ENCODE results near the gene MACC1. TPM values are rescaled to one million over a fixed set of nuclear protein-coding genes. Genes with fewer than 3 reads are reported as not detected.

Gene MACC1, protein sequence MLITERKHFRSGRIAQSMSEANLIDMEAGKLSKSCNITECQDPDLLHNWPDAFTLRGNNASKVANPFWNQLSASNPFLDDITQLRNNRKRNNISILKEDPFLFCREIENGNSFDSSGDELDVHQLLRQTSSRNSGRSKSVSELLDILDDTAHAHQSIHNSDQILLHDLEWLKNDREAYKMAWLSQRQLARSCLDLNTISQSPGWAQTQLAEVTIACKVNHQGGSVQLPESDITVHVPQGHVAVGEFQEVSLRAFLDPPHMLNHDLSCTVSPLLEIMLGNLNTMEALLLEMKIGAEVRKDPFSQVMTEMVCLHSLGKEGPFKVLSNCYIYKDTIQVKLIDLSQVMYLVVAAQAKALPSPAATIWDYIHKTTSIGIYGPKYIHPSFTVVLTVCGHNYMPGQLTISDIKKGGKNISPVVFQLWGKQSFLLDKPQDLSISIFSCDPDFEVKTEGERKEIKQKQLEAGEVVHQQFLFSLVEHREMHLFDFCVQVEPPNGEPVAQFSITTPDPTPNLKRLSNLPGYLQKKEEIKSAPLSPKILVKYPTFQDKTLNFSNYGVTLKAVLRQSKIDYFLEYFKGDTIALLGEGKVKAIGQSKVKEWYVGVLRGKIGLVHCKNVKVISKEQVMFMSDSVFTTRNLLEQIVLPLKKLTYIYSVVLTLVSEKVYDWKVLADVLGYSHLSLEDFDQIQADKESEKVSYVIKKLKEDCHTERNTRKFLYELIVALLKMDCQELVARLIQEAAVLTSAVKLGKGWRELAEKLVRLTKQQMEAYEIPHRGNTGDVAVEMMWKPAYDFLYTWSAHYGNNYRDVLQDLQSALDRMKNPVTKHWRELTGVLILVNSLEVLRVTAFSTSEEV
- 0.16 TPM for total RNA-seq

DNA sequence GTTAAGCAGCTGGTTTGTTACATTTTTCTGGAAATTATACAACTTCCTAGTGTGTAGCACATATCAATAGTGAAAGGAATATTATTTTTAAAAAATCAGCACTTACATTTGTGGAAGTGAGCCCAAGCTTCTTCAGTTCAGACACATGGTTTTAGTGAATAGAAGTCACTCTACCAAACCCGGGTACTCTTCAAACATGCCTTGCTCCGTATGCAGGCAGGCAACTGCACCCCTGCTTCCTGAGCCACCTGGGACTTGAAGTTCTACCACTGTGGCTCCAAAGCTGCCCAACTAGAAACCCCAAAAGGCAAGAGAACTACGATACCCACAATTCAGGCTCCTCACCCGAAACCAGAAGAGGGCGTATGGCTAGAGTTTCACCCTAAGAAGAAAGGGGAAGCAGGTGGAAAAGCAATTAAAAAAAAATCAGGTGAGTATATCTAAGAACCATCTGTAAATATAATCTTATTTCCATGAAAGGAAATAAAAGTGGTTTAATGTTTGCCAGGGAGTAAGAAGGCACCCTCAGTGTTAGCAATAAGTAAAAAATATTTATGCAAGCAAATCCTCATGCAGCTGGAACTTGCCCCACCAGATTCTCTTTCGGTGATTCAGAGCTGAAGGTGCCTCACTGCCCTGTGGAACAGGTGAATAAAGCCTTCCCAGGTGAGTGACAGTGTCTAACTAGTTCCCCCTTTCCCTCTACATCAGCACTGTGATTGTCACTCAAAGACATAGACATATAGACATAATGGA lies at the start of gene MACC1:
Gene MACC1 (minus strand): TSS at position 192 of the 756 bp plus-strand sequence. CDS start 55,522 bp downstream, outside the sequence.
- no peak for DNase-seq

DNA sequence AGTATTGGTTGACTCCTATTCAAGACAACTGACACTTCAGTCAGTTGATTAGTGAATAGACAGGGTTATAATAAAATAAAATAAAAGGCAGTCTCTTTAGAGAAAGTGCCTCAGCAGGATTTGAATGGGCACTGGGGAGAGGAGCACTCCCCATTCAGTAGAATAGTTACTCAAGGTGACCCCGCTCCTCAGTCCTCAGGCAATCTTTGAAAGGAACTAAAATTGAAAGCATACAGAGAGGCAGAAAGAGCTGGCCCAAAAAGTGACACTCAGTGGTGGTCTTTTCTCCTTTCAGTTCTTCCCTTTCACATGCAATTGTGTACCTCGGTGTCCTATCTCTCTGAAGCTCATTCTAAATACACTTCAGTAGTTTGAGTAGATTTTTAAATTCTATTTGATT lies 47.4 kb upstream of the MACC1 start:
- DNase-seq = no peak

- no peak for DNase-seq
These were observed 43.0 kb upstream of the MACC1 start for GRCh38 chr7:20260223-20260622.

- no peak for DNase-seq
These were observed 40.0 kb upstream of the MACC1 start for GRCh38 chr7:20257212-20257611.

DNA sequence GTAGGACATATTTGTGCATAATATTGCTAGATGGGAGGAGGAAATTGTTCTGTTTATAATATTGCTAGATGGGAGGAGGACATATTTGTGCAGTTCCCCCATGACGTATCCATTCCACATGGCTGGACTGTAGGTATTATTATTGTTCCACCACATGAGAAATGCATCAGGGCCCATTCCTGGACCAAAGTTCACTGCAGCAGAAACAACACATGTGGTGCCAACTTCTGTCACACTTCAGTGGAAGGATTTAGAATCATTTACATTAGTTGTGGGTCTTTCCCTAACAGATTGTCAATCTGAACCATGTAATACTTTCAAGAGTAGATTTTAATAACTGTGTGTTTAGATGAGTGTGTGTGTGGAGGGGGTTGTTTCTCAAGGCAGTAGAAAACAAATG lies 32.7 kb upstream of the MACC1 start:
- no peak for DNase-seq

GRCh38 chr7:20249376-20249775 lies 32.2 kb upstream of the MACC1 start:
- DNase-seq = no peak

DNA sequence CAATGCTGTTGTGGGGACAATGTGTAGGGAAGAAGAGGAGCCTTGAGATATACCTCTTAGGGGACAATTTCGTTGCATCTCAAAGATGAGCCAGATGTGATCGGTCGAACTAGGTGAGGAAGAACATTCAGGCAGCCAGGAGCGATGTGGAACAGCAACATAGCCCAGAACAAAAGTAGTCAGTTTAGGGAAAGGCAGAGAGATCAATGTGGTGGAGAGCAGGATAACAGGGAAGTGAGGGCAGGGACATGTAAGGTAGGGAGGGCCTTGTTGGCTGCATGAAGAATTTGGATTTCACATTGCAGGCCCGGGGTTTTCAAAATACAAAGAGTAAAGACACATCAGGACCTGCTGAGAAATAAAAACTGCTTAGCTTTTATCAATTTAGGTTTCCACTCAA lies 29.1 kb upstream of the MACC1 start:
- no peak for DNase-seq

DNA sequence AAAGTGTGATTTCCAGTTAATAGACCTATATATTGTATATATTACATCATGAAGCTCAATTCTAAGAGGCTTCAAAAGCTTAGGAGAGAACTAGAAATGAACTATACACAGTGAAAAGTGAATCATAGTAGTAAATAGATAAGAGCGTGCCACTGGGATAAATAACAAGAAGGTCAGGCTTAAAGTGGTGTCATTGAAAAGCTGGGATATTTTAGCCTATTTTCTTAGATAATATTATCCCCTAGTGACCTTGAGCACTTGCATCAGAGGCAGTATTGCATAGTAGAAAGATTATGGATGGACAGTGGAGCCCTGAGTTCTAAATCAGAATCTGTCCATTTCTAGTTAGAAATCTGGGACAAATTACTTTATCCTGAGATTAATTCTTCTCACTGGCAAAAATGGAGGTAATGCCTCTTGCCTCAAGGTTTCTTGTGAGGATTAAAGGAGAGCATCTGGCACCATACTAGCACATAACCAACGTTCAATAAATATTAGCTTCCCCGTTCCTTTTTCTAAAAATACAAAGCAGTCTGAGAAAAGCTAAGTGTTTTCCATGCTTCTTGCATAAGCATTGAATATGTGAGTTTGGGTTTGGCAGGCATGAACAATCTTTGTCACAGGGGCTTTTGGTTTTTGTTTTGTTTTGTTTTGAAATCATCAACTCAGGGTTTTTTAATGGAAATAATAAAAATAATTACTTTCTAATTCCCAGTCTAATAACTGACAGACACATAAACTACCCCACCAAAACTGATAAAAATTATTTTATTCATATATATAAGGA lies 27.3 kb upstream of the MACC1 start:
- DNase-seq = no peak

DNA sequence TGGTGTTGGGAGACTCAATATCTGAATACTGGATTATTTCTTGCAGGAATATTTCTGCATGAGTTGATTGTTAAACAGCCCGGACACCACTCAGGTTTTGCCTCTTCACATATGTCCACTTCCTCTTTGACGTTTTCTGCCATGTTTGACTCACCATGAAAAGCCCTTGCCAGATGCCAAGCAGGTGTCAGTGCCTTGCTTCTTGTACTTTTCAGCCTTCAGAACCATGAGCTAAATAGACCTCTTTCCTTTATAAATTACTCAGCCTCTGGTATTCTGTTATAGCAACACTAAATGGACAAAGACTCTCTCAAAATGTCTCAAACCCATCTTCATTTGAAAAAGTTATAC lies 24.7 kb upstream of the MACC1 start:
- no peak for DNase-seq

DNA sequence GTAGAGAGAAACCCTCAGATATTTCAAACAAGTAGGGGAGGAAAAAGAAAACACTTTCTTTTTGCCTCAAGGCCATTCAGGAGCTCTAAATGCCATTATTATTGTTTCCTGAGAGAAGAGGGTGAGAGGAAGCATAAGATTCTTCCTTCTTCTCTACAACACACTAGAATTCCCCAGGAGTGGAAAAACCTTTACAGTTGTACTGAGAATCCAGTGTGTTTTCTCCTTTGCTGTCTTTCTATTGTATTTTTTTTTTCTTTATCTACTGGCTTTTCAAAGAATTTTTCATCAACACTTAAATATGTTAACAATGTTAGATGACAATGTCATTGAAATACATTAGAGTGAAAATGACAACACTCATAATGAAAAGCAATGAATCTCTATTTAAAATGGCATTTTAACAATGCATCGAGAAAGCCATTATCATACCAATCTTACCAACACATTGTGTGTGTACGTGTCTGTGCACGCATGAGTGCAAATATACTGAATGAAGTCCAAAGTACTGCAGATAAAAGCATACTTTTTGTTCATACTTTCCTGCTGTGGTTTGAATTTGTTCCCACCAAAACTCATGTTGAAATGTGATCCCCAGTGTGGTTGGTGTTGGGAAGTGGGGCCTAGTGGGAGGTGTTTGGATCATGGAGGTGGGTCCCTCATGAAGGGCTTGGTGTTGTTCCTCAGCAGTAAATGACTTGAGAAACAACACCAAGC lies 24.2 kb upstream of the MACC1 start:
- DNase-seq = no peak

DNA sequence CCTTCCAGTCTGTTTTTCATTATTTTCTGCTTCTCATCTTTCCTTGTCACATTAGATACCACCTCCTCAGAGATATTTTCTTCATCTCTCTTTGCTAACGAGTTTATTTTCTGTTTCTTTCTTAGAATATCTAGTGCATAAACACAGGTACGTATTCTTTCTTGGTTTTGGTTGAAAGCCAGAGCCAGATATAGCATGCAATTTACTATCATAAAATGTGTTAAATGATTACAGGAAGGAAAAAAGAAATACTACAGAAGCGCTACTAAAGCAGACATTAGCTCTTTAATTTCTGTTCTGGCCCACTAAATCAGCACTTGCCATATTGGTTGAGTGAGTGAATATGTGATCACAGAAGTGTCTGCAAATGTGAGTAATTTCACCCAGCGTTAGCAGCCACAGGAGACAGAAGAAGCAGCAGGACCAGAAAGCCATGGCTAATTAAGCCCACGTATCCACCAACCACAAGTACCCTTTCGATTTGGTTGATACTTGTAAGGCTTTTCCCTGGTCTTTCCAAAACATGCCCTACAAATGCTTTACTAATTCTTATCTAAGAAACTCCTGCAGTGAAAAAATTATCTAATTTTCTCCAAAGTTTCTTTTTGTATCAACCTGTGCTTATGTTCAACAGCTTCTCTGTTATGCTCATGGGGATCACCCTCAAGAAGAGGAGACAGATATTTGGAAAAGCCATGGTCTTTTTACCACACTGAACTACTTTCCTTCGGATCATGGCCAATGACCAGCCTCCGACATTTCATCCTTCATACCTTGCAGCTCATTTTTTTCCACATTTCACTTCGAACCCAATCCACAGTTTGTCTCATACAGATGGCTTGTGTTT lies 23.1 kb upstream of the MACC1 start:
- DNase-seq = no peak

- DNase-seq = no peak
These were observed 21.7 kb upstream of the MACC1 start for GRCh38 chr7:20238754-20239324.

- no peak for DNase-seq
These were observed 21.1 kb upstream of the MACC1 start for GRCh38 chr7:20238194-20238753.

- DNase-seq = no peak
These were observed 20.4 kb upstream of the MACC1 start for GRCh38 chr7:20237464-20238193.

GRCh38 chr7:20236790-20237189 lies 19.6 kb upstream of the MACC1 start:
- no peak for DNase-seq

GRCh38 chr7:20236043-20236442 lies 18.9 kb upstream of the MACC1 start:
- DNase-seq = no peak

DNA sequence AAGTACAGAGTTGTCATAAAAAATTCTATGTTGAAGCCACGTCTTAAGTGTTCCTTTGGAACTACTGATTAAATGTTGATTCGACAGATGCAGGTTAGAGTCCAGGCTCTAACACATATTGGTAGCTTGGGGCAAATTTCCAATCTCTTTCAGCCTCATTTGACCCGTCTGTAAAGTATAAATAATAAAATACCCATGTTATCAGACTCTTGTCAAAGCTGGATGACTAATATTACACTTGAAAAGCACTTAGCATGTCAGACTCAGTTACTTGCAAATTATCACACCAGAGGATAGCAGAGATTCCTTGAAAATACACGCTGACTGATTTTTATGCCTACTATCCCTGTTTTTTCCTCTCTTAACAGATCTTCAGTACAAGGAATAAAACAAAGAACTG lies 18.1 kb upstream of the MACC1 start:
- DNase-seq = no peak

- DNase-seq = no peak
These were observed 16.2 kb upstream of the MACC1 start for GRCh38 chr7:20233362-20233761.

GRCh38 chr7:20232848-20233247 lies 15.7 kb upstream of the MACC1 start:
- DNase-seq = no peak

Data from occipital lobe (tissue), 2 donors.